GM18870 (cell line): Measurements from ENCODE around the gene CMTM5.

Experiments used
- ATAC-seq: cut with Tn5 transposase; IDR thresholded peaks from one replicate; pipeline ENCODE4 v1.9.1; 2021; ENCODE audit warnings: moderate library complexity; ENCODE audit not compliant: unreplicated experiment

The CMTM5 gene, protein sequence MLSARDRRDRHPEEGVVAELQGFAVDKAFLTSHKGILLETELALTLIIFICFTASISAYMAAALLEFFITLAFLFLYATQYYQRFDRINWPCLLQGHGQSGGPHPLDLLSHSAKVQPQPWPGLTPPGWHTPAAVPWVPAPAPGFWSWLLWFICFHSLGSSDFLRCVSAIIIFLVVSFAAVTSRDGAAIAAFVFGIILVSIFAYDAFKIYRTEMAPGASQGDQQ

DNA sequence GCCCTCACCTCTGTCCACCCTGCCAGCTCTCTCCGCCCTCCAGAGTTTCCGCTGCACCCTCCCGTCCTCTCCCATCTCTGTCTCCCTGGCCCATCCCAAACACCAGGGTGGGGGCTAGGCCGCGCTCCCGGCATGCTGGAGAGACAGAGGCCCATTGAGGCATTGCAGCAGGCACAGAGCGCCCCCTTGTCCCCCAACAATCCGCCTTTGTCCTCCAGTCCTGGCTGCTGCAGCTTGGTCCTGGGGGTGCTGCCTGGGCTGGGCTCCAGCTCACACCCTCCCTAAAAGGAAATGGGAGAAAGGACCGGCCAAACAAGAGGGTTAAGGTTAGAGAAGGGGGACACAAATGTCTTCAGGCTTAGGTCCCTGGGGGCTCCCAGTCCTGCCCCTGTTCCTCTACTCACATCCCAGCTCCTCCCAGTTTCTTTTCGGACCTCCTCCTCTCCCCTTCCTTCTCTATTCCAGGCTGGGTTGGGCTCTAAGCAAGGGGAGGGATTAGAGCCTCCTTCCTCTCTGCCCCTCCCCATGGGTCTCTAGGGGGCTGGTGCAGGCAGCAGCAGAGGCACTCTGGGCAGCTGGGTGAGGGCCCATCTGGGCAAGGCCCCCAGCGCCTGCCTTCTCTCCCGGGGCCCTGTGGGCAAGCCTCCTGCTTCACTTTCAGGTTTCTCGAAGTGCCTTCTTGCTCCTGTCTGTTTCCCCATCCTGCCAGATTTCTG lies at the start of gene CMTM5:
CMTM5 (plus strand) TSS at position 565 of the 716 bp plus-strand sequence. CDS start 206 bp downstream, outside the sequence.
- ATAC-seq: no peak

DNA sequence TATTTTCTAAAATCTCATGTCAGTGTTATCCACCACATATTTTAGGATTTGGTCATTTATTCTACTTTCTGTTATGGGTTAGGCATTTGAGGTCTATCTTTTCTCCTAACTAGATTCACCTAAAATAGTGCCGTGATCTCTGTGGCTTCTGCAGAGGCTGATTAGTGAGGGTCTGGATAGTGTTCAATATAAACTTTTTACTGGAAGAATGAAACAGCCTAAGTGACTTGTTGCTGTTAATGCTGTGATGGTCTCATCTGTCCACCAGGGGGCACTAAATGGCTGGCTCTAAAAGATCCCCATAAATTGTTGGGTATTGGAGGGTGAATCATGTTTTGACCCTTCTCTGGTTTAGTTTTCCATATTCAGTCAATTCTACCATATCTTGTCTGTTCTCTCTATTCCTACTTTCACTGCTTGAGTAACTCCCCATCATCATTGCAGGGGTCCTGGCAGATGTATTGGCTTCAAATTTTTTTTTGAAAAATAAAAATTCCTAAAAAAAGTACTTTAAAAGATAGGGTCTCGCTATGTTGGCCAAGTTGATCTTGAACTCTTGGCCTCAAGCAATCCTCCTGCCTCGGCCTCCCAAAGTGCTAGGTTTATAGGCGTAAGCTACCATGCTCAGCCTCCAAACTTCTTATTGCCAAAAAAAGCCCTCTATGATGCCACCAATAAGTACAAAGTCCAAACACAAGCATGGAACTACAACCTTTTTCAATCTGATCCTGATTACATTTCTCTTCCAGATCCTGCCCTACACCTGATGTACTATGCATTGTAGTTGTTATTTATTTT lies 48.7 kb upstream of the CMTM5 start:
- no peak for ATAC-seq

DNA sequence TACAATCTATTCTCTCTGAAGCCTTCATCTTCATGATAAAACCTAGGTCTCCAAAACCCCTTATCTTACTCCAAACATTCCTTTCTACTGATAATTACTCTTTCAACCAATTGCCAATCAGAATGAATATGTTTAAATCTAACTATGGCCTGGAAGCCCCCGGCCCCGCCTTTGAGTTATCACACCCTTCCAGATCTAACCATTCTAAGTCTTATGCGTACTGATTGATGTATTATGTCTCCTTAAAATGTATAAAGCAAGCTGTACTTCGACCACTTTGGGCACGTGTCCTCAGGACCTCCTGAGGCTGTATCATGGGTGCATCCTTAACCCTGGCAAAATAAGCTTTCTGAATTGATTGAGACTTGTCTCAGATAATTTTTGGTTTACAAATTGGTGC lies 41.2 kb upstream of the CMTM5 start:
- no peak for ATAC-seq

DNA sequence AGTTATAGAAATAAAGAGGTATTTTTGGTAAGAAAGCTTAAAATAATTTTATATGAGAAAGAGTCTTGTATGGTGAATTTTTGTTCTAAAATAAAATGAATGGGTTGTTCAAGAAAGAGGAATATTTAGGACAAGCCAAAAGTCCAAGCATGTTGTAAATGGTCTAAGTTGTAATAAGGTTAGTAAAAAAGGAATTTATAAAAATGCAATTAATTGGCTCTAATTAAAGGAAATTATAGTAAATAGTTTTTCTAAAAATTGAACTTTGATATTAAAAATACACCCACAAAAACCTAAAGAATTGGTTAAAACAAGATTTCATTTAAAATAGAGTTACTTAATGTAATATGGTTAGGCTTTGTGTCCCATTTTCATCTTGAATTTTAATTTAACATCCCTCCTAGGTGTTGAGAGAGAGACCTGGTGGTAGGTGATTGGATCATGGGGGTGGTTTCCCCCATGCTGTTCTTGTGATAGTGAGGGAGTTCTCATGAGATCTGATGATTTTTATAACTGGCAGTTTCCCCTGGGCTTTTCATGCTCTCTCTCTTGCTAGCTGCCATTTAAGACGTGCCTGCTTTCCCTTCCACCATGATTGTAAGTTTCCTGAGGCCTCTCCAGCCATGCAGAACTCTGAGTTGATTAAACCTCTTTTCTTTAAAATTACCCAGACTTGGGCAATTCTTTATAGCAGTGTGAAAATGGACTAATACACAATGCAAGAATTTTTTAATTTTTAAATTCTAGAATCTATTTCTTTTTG lies 37.2 kb upstream of the CMTM5 start:
- ATAC-seq: no peak

DNA sequence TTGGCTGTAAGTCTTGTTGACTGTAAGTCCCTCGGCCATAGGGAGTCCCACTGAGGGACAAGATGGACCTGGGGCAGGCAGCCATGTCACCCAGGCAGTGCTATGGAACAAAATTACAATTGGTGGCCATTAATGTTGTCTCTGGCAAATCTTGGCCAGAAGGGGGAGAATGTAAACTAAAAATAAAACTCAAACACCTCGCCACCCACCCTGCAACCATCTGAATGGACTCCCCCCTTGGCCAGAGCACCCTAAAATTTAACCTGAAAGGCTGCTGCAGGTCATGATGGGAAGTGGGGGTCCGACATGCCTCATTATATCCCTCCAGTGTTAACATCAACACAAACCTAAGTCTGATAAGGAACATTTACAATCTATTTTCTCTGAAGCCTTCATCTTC lies 32.4 kb upstream of the CMTM5 start:
- no peak for ATAC-seq

DNA sequence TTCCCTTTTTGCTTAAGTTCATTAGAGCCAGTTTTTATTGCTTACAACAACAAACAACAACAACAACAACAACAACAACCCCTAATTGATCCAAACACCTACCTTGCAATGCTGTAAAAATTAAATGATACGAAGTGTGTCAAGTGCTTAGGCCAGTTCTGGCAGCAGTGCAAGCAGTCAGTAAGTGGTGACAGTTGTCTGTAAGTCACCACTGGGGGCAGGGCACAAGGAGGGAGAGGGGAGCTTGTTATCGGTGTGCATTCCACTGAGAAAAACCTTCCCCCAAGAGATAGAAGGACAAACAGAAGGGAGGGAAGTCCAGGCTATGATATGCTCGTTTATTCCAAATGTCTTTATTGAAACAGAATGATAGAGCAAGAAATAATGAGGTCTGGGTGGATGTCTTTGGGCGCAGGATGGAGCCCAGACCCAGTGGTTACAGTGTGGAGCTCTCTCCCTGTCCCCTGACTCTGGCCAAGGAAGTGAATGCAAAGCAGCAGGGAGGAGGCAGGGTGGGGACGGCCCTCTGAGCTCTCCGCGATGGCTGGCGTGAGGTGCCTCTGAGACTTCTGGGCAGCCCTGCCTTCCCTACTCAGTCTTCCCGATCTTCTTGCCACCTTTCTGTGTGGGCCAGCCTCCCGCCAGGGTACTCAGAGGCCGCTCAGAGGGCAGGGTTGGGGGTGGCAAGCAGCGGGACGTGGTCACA lies 30.7 kb upstream of the CMTM5 start:
- ATAC-seq: no peak

DNA sequence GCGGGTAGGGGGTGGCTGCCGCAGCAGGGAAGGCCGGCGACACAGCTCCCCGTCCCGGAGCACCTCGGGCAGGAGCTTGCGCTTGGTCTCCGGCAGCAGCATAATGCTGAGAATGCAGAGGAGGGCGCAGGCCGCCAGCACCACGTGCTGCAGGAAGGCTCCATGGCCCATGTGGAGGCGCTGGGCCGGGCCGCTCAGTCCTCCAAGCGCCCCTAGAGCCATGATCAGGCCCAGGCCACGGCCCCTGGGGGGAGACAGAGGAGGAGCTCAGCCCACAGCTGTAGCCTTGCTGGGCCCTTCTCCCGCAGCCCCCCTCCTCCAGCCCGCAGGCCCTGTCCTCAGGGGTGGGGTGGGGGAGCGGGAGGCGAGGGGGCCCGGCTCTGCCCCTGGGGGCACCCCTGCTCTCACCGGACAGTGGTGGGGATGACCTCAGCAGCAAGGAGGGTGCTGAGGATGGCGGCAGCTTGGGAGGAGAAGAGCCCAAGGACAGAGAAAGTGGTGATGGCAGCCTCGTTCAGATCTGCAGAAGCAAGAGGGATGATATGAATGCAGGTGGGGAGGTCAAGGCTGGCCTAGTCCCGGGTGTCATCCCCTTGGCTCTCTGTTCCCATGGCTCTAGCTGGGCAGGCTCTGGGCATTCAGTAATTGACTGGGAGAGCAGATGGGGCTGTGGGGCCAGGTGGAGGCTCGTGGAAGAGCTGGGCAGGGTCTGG lies 30.0 kb upstream of the CMTM5 start:
- ATAC-seq: no peak

DNA sequence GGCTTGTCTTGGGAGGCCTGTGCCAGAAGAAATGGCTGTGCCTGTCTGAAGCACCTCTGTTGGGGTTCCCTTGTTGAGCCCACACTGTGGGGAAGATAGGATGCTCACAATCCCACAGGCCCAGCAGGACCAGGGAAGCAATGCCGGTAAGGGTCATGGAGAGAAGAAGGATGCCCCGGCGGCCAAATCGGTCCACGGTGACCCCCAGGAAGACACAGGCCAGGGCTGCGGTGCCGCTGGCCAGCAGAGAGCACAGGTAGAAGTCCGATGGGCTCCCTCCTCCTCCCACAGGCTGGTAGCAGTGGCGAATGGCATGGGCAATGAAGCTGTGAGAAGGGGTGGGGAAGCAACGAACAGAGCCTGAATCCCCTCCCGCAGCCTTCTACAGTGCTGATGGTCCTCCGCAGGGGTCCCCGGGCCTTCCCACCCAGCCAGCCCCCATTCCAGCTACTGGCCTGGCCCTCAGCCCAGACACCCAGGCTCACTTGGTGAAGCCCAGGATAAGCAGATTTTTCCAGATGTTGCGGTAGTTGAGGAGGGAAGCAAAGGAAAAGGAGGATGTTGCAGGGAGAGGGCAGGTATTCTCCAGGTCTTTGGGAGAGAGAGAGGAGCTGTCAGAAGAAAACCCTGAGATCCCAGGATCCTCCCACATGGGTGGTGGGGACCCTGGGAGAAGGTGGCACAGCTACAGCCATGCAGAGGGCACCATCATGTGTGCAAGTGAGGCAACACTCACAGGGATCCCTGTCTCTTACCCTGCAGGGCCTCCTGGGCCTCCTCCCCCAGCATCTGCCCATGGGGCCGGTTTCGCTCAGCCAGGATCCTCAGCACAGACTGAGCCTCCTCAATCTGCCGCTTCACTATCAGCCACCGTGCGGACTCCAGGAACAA lies 29.2 kb upstream of the CMTM5 start:
- ATAC-seq: no peak

DNA sequence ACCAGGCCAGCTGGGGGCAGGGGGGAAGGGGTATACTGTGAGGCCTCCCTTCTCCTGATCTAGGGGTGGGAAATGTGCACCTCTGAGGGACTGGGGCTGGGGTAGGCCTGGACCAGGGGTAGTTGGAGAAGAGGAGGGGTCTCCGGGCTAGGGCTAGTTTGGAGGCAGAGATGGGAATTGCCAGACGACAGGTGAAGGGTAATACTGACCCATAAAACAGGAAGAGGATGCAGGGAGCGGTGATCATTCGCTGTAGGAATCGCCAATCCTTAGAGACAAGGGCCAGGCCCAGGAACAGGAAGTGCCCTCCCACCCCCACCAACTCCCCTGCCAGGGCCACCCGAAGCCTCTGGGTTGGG lies 28.6 kb upstream of the CMTM5 start:
- no peak for ATAC-seq

DNA sequence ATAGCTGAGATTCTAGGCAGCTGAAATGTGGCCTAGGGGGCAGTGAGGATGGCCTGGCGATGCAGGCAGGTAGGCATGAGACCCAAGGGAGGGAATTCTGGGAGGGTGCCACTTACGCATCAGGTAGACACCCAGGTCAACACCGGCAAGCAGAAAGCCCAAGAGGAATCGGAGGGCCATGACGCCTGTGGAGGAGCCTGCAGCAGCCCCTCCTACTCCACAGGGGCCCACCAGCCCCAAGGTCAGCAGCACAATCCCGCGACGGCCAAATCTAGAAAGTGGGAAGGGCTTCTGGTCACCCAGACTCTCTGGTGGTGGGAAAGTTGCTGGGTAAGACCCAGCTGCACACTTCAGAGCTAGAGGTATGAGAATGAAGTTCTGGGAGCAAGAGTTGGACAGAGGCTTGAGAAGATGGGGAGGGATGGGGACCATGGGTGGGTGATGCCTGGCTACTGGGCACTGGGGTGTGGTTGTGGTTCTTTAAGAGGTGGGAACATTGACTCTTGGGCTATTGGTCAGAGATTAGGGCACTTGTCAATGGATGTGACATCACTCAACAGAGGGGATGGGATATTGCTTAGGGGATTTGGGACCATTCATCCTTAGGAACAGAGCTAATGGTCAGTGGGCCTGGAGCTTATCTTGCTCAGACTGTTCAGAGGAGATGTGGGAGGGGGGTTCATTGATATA lies 27.5 kb upstream of the CMTM5 start:
- ATAC-seq: no peak

DNA sequence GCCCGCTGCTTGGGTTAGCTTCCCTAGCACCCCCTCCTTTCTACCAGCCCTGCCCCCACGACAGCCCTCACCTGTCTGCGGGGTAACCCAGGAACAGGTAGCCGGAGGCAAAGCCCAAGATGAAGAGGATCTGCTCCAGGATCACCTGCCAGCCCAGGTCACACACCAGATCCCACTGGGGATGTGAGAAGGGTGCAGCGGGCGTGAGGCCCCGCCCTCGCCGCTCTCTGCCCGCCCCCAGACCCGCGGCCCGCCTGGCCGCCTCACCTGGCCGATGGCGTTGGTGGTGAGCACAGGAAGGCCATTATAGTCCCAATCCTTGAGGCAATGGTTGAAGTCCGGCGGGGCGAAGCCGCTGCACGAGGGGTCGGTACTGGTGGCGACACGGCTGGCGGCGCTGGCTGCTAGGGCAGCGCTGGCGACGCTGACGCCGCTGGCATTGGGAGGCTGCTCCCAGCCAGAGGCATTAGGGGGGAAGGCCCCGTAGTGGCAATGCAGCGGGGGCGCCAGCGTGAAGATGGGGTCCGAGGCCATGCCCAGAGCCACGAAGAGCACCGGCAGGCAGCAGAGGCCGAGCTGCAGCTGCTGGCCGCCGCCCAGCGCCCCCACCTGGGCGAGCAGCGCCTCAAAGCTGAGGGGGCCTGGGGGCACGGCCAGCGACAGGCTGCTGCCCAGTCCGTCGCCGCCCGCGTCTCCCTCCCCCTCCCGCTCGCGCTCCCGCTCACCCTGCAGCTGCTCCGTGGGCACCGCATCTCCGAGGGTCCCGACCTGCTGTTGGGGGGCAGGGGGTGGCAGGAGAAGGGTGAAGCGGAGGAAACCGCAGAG lies 25.0 kb upstream of the CMTM5 start:
- ATAC-seq: no peak

DNA sequence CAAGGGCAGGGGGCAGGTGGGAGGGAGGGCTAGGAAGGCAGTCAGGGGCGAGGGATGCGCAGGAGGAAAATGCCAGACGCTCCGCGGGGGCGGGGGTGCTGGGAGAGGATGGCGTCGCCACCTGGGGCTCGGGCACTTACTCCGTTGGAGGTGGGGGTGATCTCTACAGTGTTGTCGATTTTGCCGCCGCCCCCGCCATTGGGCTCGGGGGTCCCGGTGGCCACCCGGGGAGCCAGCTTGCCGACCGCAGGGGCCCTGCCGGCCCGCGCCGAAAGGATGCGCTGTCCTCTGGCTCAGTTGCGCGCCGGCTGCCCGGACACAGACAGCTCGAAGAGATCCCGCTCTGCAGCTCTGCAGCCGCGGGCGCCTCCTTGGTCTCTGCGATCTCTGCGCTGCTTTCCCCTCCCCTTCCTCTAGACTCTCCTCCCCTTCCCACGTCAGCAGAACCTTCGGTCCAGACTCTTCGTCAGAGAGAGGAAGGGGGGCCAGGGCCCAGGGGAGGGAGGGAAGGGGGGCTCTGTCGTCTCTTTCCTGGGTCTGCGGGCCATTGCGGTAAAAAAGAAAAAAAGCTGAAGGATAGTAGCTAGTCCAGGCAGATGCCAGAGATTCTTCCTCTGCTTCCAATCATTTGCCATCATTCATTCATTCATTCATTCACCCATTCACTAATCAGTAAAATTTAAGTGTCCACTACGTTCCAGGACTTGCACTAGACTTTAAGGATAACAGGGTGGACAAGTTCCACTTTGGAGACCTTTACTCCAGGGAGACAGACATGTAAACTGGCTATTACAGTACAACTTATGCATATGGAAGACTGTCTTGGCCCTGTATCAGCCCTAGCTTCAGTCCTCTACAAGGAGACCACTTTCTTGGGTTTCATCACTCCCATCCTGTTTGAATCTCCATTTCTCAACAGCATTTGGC lies 24.1 kb upstream of the CMTM5 start, which contains the start of gene SLC22A17:
SLC22A17 (minus strand) TSS at position 382 of the 927 bp plus-strand sequence.
- ATAC-seq: no peak

DNA sequence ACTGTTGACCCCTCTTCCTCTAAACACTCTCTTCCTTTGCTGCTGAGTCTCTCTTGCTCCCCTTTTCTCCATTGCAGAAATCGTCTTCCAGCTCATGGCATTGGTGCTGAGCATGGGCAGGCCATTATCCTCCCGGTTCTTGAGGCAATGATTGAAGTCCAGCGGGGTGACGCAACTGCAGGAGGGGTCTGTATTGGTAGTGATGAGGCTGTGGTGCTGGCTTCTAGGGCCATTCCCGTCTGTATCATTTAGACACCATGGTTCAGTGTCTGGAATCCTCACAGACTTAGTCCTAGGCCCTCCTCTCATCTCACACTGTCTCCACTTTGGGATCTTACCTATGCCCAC lies 23.4 kb upstream of the CMTM5 start:
- no peak for ATAC-seq

DNA sequence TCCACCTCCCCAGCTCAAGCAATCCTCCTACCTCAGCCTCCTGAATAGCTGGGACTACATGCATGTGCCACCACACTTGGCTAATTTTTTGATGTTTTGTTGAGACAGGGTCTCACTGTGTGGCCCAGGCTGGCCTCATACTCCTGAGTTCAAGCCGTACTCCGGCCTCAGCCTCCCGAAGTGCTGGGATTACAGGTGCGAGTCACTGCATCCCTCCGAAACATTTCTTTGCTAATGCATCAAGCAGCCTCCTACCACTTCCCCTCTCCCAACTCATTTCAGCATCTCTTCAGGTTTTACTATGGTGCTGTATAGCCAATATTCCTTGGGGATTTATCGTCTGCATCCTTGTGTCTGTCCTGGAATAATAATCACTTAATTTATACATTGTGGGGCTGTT lies 21.9 kb upstream of the CMTM5 start:
- no peak for ATAC-seq

DNA sequence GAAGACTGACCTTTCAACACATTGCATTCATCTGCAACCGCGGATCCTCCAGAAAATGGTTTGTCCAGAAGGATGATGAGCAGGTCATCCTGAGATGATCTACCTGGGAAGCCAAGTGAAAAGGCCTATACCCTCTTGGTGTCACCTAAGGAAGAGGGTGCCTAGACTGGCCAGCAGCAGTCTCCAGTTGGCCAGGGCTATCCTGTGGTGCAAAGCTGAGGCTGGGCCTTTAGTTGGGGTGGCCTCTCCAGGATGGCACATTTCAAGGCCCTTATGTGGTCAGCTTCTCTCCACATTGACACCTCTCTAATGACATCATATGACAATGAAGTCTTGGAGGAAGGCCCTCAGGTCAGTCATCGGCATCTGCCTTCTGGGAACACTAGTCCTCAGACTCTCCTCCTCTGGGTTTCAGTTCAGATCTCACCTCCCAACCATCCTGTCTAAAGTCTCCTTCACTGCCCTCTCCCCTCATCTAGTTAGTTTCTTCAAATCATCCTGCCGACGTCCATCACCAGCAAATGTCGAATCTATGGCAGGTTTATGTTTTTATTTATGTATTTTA lies 20.9 kb upstream of the CMTM5 start:
- no peak for ATAC-seq

DNA sequence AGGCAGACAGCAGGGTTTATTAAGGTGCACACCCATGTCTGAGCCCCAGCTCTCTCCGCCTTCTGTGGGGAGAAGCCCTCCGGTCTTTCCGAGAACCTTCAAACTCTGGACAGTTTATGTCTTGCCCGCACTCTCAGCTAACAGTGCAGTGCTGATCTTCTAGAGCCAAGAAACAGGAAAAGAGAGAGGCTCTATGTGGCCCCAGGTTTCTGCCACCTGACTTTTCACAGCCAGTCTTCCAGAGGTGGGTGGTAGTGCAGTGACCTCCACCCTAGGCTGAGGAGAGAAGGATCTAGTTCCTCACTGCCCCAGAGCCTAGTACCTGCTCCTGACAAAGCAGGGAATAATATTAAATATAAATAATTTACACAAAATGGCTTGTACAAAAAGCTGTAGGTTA lies 20.2 kb upstream of the CMTM5 start:
- no peak for ATAC-seq
